ENCODE measurements around the gene PIK3C2G. TPM values are rescaled to one million over a fixed set of nuclear protein-coding genes. Genes with fewer than 3 reads are reported as not detected.

The PIK3C2G gene
- total and polyA plus RNA-seq, 2 of the 4 experiments (the other 2 are of a cell fraction), result not detected

DNA sequence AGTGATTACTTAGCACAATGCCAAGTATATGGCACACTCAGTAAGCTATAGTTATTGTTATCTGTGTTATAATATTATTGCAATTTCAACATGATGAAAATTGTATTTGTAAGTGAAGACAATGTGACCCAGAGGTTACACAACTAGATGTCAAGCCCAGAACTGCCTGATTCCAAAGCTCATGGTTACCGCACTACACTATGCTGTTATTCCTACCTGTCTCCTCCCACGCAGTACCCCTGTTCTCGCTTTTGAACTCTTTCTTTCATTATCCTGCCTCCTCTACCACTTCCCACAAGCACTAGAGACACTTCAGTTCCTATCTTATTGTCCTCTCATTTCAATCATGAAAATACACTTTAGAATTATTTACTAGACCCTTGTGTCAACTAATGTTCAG is 383.2 kb downstream of the PIK3C2G start:
- no peak for ATAC-seq (ENCODE audit: low read depth)
- DNase-seq, result no peak
- Histone ChIP-seq H3K4me3 (ENCODE audit: insufficient read depth, low read depth, low read length) (no peak overlapping the region), H3K27me3 (ENCODE audit: control insufficient read depth, insufficient read depth, low read length) (no peaks in the 10 kb centered on the region), H4K91ac (ENCODE audit: insufficient read depth, low read depth, low read length) (no peak overlapping the region), H3K9ac (ENCODE audit: low read depth, low read length) (no peak overlapping the region), H3K4me2 (ENCODE audit: low read depth, low read length) (no peak overlapping the region), H2BK120ac (ENCODE audit: low read depth, low read length) (no peak overlapping the region), H3K27ac (ENCODE audit: insufficient read depth, low read length) (no peak overlapping the region), H4K8ac (ENCODE audit: low read depth in 2 of 2, low read length in 2 of 2) (no peak overlapping the region), H3K23ac (ENCODE audit: low read depth, low read length) (no peak overlapping the region), H2BK5ac (ENCODE audit: low read depth, low read length, poor library complexity, severe bottlenecking) (no peak overlapping the region), H2AK5ac (ENCODE audit: low read depth, low read length) (peak overlapping the region; percentile 39; the same call in 1 of the 2 replicates), H4K20me1 (ENCODE audit: insufficient read depth, low read length) (no peaks in the 10 kb centered on the region), H3K79me1 (ENCODE audit: low read depth in 1 of 2, low read length in 2 of 2) (no peaks in the 10 kb centered on the region), H3K18ac (ENCODE audit: low read depth, low read length) (no peak overlapping the region), H3K36me3 (ENCODE audit: control insufficient read depth, insufficient read depth, low read length) (no peaks in the 10 kb centered on the region), H2AFZ (replicated peaks; ENCODE audit: low read length, poor library complexity) (no peak overlapping the region), H3K4me1 (ENCODE audit: control insufficient read depth, insufficient read depth, low read length) (peaks cover 7% of the 10 kb centered on the region), H3K4ac (ENCODE audit: low read depth, low read length) (no peak overlapping the region), H2BK20ac (ENCODE audit: low read depth, low read length) (no peak overlapping the region), H3K9me1 (ENCODE audit: insufficient read depth, low read length) (no peaks in the 10 kb centered on the region), H3K56ac (ENCODE audit: extremely low read depth, insufficient read depth, low read length) (no peak overlapping the region), H3K9me3 (ENCODE audit: control insufficient read depth, insufficient read depth, low read length) (no peaks in the 10 kb centered on the region), H3K14ac (replicated peaks; ENCODE audit: low read depth, low read length) (0 out of 2 replicates have a peak overlapping the region, but pooled peaks have one; percentile 6), H4K5ac (ENCODE audit: low read depth, low read length) (no peak overlapping the region), H2AK9ac (replicated peaks; ENCODE audit: low read depth, low read length, poor library complexity) (no peak overlapping the region), H2BK15ac (ENCODE audit: low read depth, low read length) (no peak overlapping the region; the same call in 2 of the 3 replicates)
- 95% methylated on average over 3 of the region's 3 CpGs; no CpG with 5 or more reads in 1 of the 2 experiments for WGBS, 2 experiments (ENCODE audit: extremely low coverage in 2 of 2, insufficient read length in 1 of 2)
- CTCF ChIA-PET, result no interaction called here
- intact Hi-C loops (cut with micrococcal nuclease), result no loop called here
- dilution Hi-C loops (cut with HindIII; ENCODE audit: low sequenced_read_pairs, unreplicated experiment), result no loop called here
- BruUV-seq (replicated peaks), result no TSS peak
- POLR2A ChIA-PET (ENCODE audit: unreplicated experiment), result no interaction called here
- in situ Hi-C loops (cut with MboI; ENCODE audit: low sequenced_read_pairs), result no loop called here
- TF ChIP-seq MAFK (IDR thresholded peaks at IDR 0.05; ENCODE audit: low read depth, low read length), result no peak
- no peak for TF ChIP-seq FOS (IDR thresholded peaks at IDR 0.05; ENCODE audit: low read depth, low read length)
- TF ChIP-seq RAD21 (IDR thresholded peaks at IDR 0.05; ENCODE audit: low read length), result no peak
- TF ChIP-seq CTCF (conservative IDR thresholded peaks at IDR 0.05; ENCODE audit: low read depth, low read length), result no peak

All from IMR-90 (cell line).